Duodenal mucosa (tissue), 2 donors: ENCODE measurements around the gene AFAP1.

Source experiments
- H3K27ac ChIP-seq: one replicate; pipeline ENCODE4 v1.7.0; 2013; ENCODE audit warnings: low read depth, low read length
- H3K27me3 ChIP-seq, 2 donors: one replicate each; pipeline ENCODE4 v1.7.0; 2013; ENCODE audit warnings: low read length in 2 of 2, control low read depth in 1 of 2; ENCODE audit not compliant: insufficient read depth in 2 of 2, control insufficient read depth in 1 of 2
- H3K36me3 ChIP-seq, 2 donors: one replicate each; pipeline ENCODE4 v1.7.0; 2013; ENCODE audit warnings: low read length in 2 of 2, control low read depth in 1 of 2; ENCODE audit not compliant: insufficient read depth in 2 of 2, control insufficient read depth in 1 of 2
- H3K4me1 ChIP-seq, 2 donors: one replicate each; pipeline ENCODE4 v1.7.0; 2013; ENCODE audit warnings: low read length in 2 of 2, control low read depth in 1 of 2; ENCODE audit not compliant: insufficient read depth in 2 of 2, control insufficient read depth in 1 of 2
- H3K4me3 ChIP-seq, 2 donors: one replicate each; pipeline ENCODE4 v1.7.0; 2013; ENCODE audit warnings: low read length in 2 of 2, low read depth in 1 of 2
- H3K9ac ChIP-seq, 2 donors: one replicate each; pipeline ENCODE4 v1.7.0; 2013; ENCODE audit warnings: low read length in 2 of 2, low read depth in 1 of 2
- H3K9me3 ChIP-seq, 2 donors: one replicate each; pipeline ENCODE4 v1.7.0; 2013; ENCODE audit warnings: low read length in 2 of 2, control low read depth in 1 of 2; ENCODE audit not compliant: control insufficient read depth in 1 of 2

AFAP1 gene

DNA sequence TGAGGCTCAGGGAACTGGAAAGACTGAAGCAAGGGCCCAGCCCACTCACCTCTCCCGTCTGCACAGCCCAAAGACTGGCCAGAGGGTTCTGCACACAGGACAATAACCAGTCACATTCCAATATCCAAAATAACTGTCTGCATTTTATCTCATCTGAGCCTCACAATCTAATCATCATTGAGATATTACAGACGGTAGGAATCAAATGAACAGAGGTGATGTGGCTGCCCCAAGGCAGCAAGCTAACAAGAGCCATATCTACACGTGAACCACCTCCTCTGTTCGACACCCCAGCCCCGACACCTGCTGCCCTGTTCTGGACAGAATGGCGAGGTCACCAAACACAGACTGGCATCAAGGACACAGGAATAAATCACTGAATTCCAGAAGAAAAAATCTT lies 60.5 kb downstream of the AFAP1 start:
- Histone ChIP-seq H3K27ac (no peak overlapping the region), H3K9me3 (no peaks in the 10 kb centered on the region), H3K9ac (no peak overlapping the region), H3K4me1 (peaks cover 8 to 9% of the 10 kb centered on the region in 2 donors), H3K27me3 (no peaks in the 10 kb centered on the region), H3K36me3 (no peaks in the 10 kb centered on the region), H3K4me3 (no peak overlapping the region)

GRCh38 chr4:7878323-7878722 lies 61.3 kb downstream of the AFAP1 start:
- Histone ChIP-seq H3K27me3 (no peaks in the 10 kb centered on the region), H3K36me3 (no peaks in the 10 kb centered on the region), H3K27ac (no peak overlapping the region), H3K9me3 (no peaks in the 10 kb centered on the region), H3K4me1 (peaks cover 8 to 9% of the 10 kb centered on the region in 2 donors), H3K4me3 (no peak overlapping the region), H3K9ac (no peak overlapping the region)

GRCh38 chr4:7877176-7877575 lies 62.5 kb downstream of the AFAP1 start:
- no peak overlapping the region for H3K4me3 ChIP-seq
- no peak overlapping the region for H3K27ac ChIP-seq
- H3K9me3 ChIP-seq: no peaks in the 10 kb centered on the region
- no peak overlapping the region for H3K9ac ChIP-seq
- H3K36me3 ChIP-seq: no peaks in the 10 kb centered on the region
- H3K4me1 ChIP-seq: peaks cover 8 to 9% of the 10 kb centered on the region in 2 donors
- H3K27me3 ChIP-seq: no peaks in the 10 kb centered on the region

DNA sequence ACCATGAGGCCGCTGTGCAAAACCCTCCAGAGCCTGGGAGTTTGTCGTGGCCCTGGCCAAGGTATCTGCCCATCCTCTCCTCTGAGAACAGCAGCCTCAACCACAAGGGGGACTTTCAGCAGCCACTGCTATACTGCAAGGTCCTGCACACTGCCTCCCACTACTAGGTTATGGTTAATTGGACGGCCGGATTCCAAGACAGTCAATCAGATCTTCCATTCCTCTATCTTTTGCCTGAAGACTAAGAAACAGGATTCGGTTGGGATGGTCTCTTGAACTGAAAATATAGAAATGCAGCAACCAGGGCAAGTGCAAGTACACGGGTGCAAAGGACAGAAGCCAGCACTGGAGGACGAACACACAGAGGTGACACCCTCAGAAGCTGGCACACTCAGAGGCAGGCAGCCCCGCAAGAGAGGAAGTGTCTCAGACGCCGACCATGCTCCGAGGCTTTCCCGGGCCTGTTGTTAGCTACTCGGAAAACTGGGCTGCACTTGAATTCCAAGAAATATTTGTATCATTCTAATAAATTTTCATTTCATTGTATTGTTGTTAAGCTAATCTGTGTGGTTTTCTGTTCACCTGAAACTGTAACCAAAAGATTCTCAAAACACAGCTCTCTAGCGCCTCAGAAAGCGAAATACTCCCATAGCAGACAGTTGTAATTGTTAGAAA lies 63.3 kb downstream of the AFAP1 start:
- Histone ChIP-seq H3K4me1 (peaks cover 9 to 13% of the 10 kb centered on the region in 2 donors), H3K27me3 (no peaks in the 10 kb centered on the region), H3K9me3 (no peaks in the 10 kb centered on the region), H3K9ac (no peak overlapping the region), H3K36me3 (peaks cover 2% of the 10 kb centered on the region in 2 donors), H3K27ac (no peak overlapping the region), H3K4me3 (no peak overlapping the region)

- Histone ChIP-seq H3K27me3 (no peaks in the 10 kb centered on the region), H3K36me3 (peaks cover 6 to 7% of the 10 kb centered on the region in 2 donors), H3K9ac (no peak overlapping the region), H3K4me1 (peaks cover 9 to 13% of the 10 kb centered on the region in 2 donors), H3K4me3 (no peak overlapping the region), H3K9me3 (no peaks in the 10 kb centered on the region), H3K27ac (no peak overlapping the region)
Observed at GRCh38 chr4:7874838-7875237, 64.8 kb downstream of the AFAP1 start.

DNA sequence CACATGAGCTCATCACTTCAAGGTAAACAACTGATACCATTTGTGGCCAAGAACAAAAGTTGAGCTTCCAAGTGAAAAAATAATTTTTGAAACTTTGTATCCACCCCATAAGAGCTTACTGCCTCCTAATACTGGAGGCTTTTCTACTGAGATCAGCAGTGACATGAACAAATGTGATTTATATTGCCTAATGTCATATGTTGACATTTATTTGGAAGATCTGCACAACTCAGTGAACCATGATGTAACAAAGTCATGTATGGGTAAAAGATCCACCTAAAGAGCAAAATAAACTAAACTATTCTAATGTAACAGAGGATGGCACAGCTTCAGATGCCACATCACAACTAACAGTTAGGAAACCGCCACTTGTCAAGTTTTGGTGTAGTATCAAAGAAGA lies 65.8 kb downstream of the AFAP1 start:
- no peak overlapping the region for H3K27ac ChIP-seq
- H3K36me3 ChIP-seq: peaks cover 6 to 7% of the 10 kb centered on the region in 2 donors

GRCh38 chr4:7872264-7872771 lies 67.3 kb downstream of the AFAP1 start:
- Histone ChIP-seq H3K36me3 (peaks cover 6 to 15% of the 10 kb centered on the region in 2 donors), H3K27ac (no peak overlapping the region), H3K27me3 (no peaks in the 10 kb centered on the region), H3K4me1 (peaks cover 8 to 11% of the 10 kb centered on the region in 2 donors), H3K4me3 (no peak overlapping the region), H3K9ac (no peak overlapping the region), H3K9me3 (no peaks in the 10 kb centered on the region)

More for the DNA sequence above, 65.8 kb downstream of the AFAP1 start:
- H3K27me3 ChIP-seq: no peaks in the 10 kb centered on the region
- H3K9me3 ChIP-seq: no peaks in the 10 kb centered on the region
- no peak overlapping the region for H3K4me3 ChIP-seq
- H3K9ac ChIP-seq: no peak overlapping the region
- peaks cover 9 to 13% of the 10 kb centered on the region in 2 donors for H3K4me1 ChIP-seq

GRCh38 chr4:7871356-7871755 lies 68.3 kb downstream of the AFAP1 start:
- Histone ChIP-seq H3K4me3 (no peak overlapping the region), H3K27me3 (no peaks in the 10 kb centered on the region), H3K9ac (no peak overlapping the region), H3K36me3 (peaks cover 6 to 17% of the 10 kb centered on the region in 2 donors), H3K4me1 (peaks cover 3 to 5% of the 10 kb centered on the region in 2 donors), H3K9me3 (no peaks in the 10 kb centered on the region), H3K27ac (no peak overlapping the region)

DNA sequence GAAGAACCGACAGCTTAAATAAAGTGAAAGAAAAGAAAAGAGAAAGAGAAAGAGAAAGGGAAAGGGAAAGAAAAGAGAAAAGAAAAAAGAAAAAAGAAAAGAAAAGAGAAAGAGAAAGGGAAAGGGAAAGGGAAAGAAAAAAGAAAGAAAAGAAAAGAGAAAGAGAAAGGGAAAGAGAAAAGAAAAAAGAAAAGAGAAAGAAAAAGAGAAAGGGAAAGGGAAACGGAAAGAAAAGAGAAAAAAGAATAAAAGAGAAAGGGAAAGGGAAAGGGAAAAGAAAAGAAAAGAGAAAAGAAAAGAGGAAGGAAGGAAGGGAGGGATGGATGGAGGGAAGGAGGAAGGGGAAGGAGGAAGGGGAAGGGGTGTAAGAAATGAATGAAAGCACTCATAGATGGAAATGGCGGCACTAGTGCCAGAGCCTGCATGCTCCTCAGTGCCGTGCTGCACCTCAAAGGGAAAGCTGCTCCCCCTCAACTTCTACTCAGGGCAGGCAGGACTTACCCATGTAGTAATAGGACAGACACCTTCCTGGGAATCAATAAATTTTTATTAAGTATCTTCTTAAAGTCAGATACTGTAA lies 70.7 kb downstream of the AFAP1 start:
- H3K27ac ChIP-seq: no peak overlapping the region
- H3K9ac ChIP-seq: no peak overlapping the region
- H3K4me3 ChIP-seq: no peak overlapping the region
- H3K36me3 ChIP-seq: peaks cover 6 to 17% of the 10 kb centered on the region in 2 donors
- peaks cover 0 to 5% of the 10 kb centered on the region in 2 donors for H3K4me1 ChIP-seq
- H3K27me3 ChIP-seq: no peaks in the 10 kb centered on the region
- no peaks in the 10 kb centered on the region for H3K9me3 ChIP-seq

- Histone ChIP-seq H3K27ac (no peak overlapping the region), H3K27me3 (no peaks in the 10 kb centered on the region), H3K4me3 (no peak overlapping the region), H3K9me3 (no peaks in the 10 kb centered on the region), H3K9ac (no peak overlapping the region), H3K4me1 (peaks cover 0 to 5% of the 10 kb centered on the region in 2 donors), H3K36me3 (peaks cover 6 to 17% of the 10 kb centered on the region in 2 donors)
Observed at GRCh38 chr4:7868436-7868775, 71.3 kb downstream of the AFAP1 start.
